CD8-positive, alpha-beta memory T cell (primary cell): Measurements from ENCODE around the gene DNHD1. TPM values are rescaled to one million over a fixed set of nuclear protein-coding genes. Genes with fewer than 3 reads are reported as not detected.
A peak's percentile ranks its signal among the peaks of the same experiment; 100 is the strongest.

Experiments used
- CTCF ChIA-PET: fragments of 350-600 bp; sonication (Branson Sonifier 250); formaldehyde crosslinking; loops from one replicate; lab custom pipeline; 2021; ENCODE audit warnings: antibody characterized with exemption; lab: Charles Lee
- POLR2A ChIA-PET: fragments of 350-600 bp; sonication (Branson Sonifier 250); formaldehyde crosslinking; loops from one replicate; lab custom pipeline; 2021; ENCODE audit warnings: antibody characterized with exemption; lab: Charles Lee
- DNase-seq, 5 donors: peaks; one replicate each; pipeline versions ENCODE4 v3.0.0 to v3.0.0-alpha.2; 2020 to 2022; ENCODE audit warnings: mixed read lengths in 1 of 5
- H3K27ac ChIP-seq: one replicate; pipeline ENCODE4 v1.7.0; 2013; ENCODE audit warnings: low read depth, mild to moderate bottlenecking, low read length, moderate library complexity
- H3K27me3 ChIP-seq: 2 replicates; pipeline ENCODE4 v1.7.0; 2013; ENCODE audit warnings: low read length, mild to moderate bottlenecking; ENCODE audit not compliant: insufficient read depth, poor library complexity, severe bottlenecking
- H3K36me3 ChIP-seq: 2 replicates; pipeline ENCODE4 v1.7.0; 2013; ENCODE audit warnings: mild to moderate bottlenecking, low read length, moderate library complexity; ENCODE audit not compliant: insufficient read depth
- H3K4me1 ChIP-seq: 2 replicates; pipeline ENCODE4 v1.7.0; 2013; ENCODE audit warnings: mild to moderate bottlenecking, low read length, moderate library complexity; ENCODE audit not compliant: insufficient read depth
- H3K4me3 ChIP-seq: 2 replicates; pipeline ENCODE4 v1.7.0; 2013; ENCODE audit warnings: mild to moderate bottlenecking, low read length
- H3K9me3 ChIP-seq: 2 replicates; pipeline ENCODE4 v1.7.0; 2013; ENCODE audit warnings: mild to moderate bottlenecking, low read length
- H3K27ac Mint-ChIP-seq, 8 donors: one replicate each; pipeline ENCODE4 v1.8.0; 2020 to 2021; ENCODE audit warnings: mixed read lengths in 8 of 8, mild to moderate bottlenecking in 6 of 8, inconsistent platforms in 3 of 8, moderate library complexity in 3 of 8
- H3K27me3 Mint-ChIP-seq, 2 donors: one replicate each; pipeline ENCODE4 v1.8.0; 2020 to 2021; ENCODE audit warnings: mixed read lengths in 2 of 2, mild to moderate bottlenecking in 1 of 2, moderate library complexity in 1 of 2
- H3K36me3 Mint-ChIP-seq, 3 donors: one replicate each; pipeline ENCODE4 v1.8.0; 2020 to 2021; ENCODE audit warnings: mixed read lengths in 3 of 3, inconsistent platforms in 1 of 3, mild to moderate bottlenecking in 1 of 3
- H3K4me1 Mint-ChIP-seq, 3 donors: one replicate each; pipeline ENCODE4 v1.8.0; 2020 to 2021; ENCODE audit warnings: mixed read lengths in 3 of 3, inconsistent platforms in 1 of 3, mild to moderate bottlenecking in 1 of 3
- H3K4me3 Mint-ChIP-seq, 7 donors: one replicate each; pipeline ENCODE4 v1.8.0; 2020 to 2021; ENCODE audit warnings: mixed read lengths in 7 of 7, mild to moderate bottlenecking in 6 of 7, moderate library complexity in 4 of 7, inconsistent platforms in 2 of 7
- H3K9me3 Mint-ChIP-seq, 5 donors: one replicate each; pipeline ENCODE4 v1.8.0; 2020 to 2022; ENCODE audit warnings: mixed read lengths in 5 of 5, mild to moderate bottlenecking in 3 of 5, moderate library complexity in 2 of 5, inconsistent platforms in 1 of 5
- polyA plus RNA-seq: library from polyadenylated mRNA; unstranded; fragments of 300-500 nt; fragmentation: Illumina TruSeq; gene quantifications from one replicate; pipeline ENCODE4 v1.2.3, GENCODE V29; 2021
- total RNA-seq, 2 experiments: library from RNA; stranded (reverse); gene quantifications; one replicate each; pipeline ENCODE4 v1.2.3, GENCODE V29; 2021

Gene DNHD1
- total and polyA plus RNA-seq, 3 experiments from 2014 or later = 1.9 to 9.2 (median 8.0) TPM

DNA sequence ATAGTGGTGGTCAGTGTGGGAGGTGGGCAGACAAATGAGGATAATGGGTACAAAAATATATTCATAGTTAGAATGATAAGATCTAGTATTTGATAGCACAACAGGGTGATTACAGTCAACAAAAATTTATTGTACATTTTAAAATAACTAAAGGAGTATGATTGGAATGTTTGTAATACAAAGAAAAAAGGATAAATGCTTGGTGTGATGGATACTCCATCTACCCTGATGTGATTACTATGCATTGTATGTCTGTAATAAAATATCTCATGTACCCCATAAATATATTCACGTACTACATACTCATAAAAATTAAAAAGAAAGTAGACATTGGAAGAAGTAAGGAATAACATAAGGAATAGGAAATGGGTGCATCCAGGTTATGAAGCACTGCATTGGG lies 90.9 kb downstream of the DNHD1 start:
- H3K9me3 ChIP-seq = peaks cover 6% of the 10 kb centered on the region
- DNase-seq = no peak
- H3K27ac ChIP-seq = no peak overlapping the region
- Mint-ChIP-seq H3K36me3 (peaks cover 16 to 53% (median 24%) of the 10 kb centered on the region in 3 donors), H3K27ac (peak overlapping the region in 1 of 8 donors; percentile 78), H3K4me1 (peaks cover under 1 to 3% (median 2%) of the 10 kb centered on the region in 3 donors), H3K9me3 (peaks cover 15 to 21% (median 20%) of the 10 kb centered on the region in 5 donors), H3K4me3 (no peak overlapping the region), H3K27me3 (no peaks in the 10 kb centered on the region)
- no peaks in the 10 kb centered on the region for H3K36me3 ChIP-seq
- CTCF ChIA-PET = interaction anchor here (1.2 kb wide), 2 partner anchors 9 to 95 kb away, joined by 3 read pairs; partner anchors contain the start of gene MRPL17
- no peaks in the 10 kb centered on the region for H3K4me1 ChIP-seq
- no peaks in the 10 kb centered on the region for H3K27me3 ChIP-seq
- POLR2A ChIA-PET = no interaction called here
- no peak overlapping the region for H3K4me3 ChIP-seq

DNA sequence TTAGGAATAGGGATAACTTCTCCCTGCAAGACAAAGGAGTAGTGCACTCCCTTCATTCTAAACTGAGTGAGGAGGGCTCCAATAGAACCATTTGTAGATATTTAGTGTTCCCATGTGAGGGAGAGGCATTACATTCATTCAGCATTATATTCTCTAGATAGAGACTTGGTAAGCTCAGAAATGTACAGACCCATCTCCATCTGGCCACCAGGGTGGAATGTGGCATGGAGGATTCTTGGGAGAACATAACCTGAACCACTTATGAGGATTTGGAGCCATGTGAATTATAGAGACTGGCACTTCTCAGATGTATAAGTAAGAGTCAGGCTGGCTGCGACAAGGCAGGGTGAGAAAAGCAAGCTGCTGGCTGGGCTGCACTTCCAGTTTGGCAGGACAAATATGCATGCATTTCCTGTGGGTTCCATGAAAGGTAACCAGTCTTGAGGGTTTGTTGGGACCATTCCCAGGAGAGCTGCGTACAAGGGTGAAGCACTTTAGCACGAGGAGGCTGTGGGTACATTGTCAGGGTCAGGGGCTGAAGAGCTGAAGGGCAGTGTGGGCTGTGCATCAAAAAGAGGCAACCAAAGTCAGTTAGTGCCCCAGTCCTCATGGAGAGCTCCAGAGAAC lies 97.2 kb downstream of the DNHD1 start:
- H3K4me1 Mint-ChIP-seq = peaks cover 16 to 48% (median 35%) of the 10 kb centered on the region in 3 donors
- POLR2A ChIA-PET = no interaction called here

GRCh38 chr11:6596239-6596877 lies 99.3 kb downstream of the DNHD1 start:
- peaks cover 0 to 92% (median 13%) of the 10 kb centered on the region in 3 donors for H3K36me3 Mint-ChIP-seq
- H3K4me3 Mint-ChIP-seq = peak overlapping the region in 1 of 7 donors; percentile 17
- Histone ChIP-seq H3K27ac (no peak overlapping the region), H3K36me3 (peaks cover 23% of the 10 kb centered on the region), H3K4me3 (no peak overlapping the region), H3K27me3 (no peaks in the 10 kb centered on the region), H3K4me1 (peaks cover under 1% of the 10 kb centered on the region), H3K9me3 (no peaks in the 10 kb centered on the region)
- H3K27ac Mint-ChIP-seq = peak overlapping the region in 4 of 8 donors; percentile 3 to 87 (median 36)
- no peak for DNase-seq
- H3K9me3 Mint-ChIP-seq = no peaks in the 10 kb centered on the region
- POLR2A ChIA-PET = interaction anchor here (0.9 kb wide), 1 partner anchor 79 kb away, joined by 4 read pairs; no protein-coding TSS in a partner anchor
- no peaks in the 10 kb centered on the region for H3K27me3 Mint-ChIP-seq
- H3K4me1 Mint-ChIP-seq = peaks cover 22 to 58% (median 40%) of the 10 kb centered on the region in 3 donors
- CTCF ChIA-PET = interaction anchor here (0.7 to 3.6 kb wide), 4 partner anchors 16 to 87 kb away, joined by 3 to 14 read pairs (median 4); partner anchors contain the start of genes MRPL17 and TPP1

More for the DNA sequence above, 97.2 kb downstream of the DNHD1 start:
- Mint-ChIP-seq H3K9me3 (no peaks in the 10 kb centered on the region), H3K4me3 (peak overlapping the region in 1 of 7 donors; percentile 4), H3K27ac (peak overlapping the region; percentile 17 to 86 (median 50)), H3K27me3 (no peaks in the 10 kb centered on the region), H3K36me3 (peaks cover 0 to 80% (median 14%) of the 10 kb centered on the region in 3 donors)
- DNase-seq = no peak
- no peak overlapping the region for H3K4me3 ChIP-seq
- H3K4me1 ChIP-seq = no peaks in the 10 kb centered on the region
- H3K27ac ChIP-seq = no peak overlapping the region
- H3K36me3 ChIP-seq = peaks cover 2% of the 10 kb centered on the region
- no peaks in the 10 kb centered on the region for H3K27me3 ChIP-seq
- CTCF ChIA-PET = interaction anchor here (1.2 to 3.6 kb wide), 3 partner anchors 15 to 144 kb away, joined by 3 to 14 read pairs (median 3); partner anchors contain the start of gene MRPL17
- H3K9me3 ChIP-seq = no peaks in the 10 kb centered on the region

GRCh38 chr11:6598555-6598954 lies 101.5 kb downstream of the DNHD1 start:
- peak overlapping the region in 6 of 8 donors; percentile 11 to 77 (median 26) for H3K27ac Mint-ChIP-seq

DNA sequence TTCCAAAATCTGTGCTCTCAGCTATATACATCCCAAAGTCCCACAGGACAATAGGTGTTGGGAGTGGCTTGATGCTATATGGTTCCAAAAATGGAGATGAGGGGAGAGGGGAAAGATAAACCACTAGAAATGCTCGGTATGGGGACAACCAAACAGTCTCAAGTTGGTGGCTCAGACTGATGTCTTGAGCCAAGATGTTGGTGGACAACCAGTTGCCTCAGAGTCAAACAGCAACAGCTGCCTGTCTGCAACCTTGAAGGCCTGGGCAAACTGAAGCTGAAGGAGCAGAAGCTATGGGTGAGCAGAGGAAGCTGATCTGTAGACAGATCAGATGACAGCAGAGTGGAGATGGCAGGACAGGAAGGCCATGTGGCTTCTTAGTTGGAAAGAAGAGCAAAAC lies 102.4 kb downstream of the DNHD1 start:
- POLR2A ChIA-PET = no interaction called here
- Mint-ChIP-seq H3K4me1 (peaks cover 19 to 41% (median 25%) of the 10 kb centered on the region in 3 donors), H3K27me3 (no peaks in the 10 kb centered on the region), H3K36me3 (peaks cover 0 to 68% (median 10%) of the 10 kb centered on the region in 3 donors), H3K4me3 (peak overlapping the region in 1 of 7 donors; percentile 73), H3K9me3 (no peaks in the 10 kb centered on the region), H3K27ac (peak overlapping the region in 3 of 8 donors; percentile 35 to 67 (median 56))
- Histone ChIP-seq H3K27me3 (no peaks in the 10 kb centered on the region), H3K27ac (no peak overlapping the region), H3K9me3 (no peaks in the 10 kb centered on the region), H3K36me3 (peaks cover 28% of the 10 kb centered on the region), H3K4me1 (peaks cover 16% of the 10 kb centered on the region), H3K4me3 (no peak overlapping the region)
- DNase-seq = no peak
- CTCF ChIA-PET = interaction anchor here (1.0 to 1.8 kb wide), 4 partner anchors 12 to 84 kb away, joined by 3 to 5 read pairs (median 4); partner anchors contain the start of gene MRPL17

More at GRCh38 chr11:6598555-6598954, 101.5 kb downstream of the DNHD1 start:
- Histone ChIP-seq H3K4me1 (peaks cover 15% of the 10 kb centered on the region), H3K9me3 (no peaks in the 10 kb centered on the region), H3K36me3 (peaks cover 28% of the 10 kb centered on the region), H3K27ac (no peak overlapping the region), H3K27me3 (no peaks in the 10 kb centered on the region), H3K4me3 (no peak overlapping the region)
- no peaks in the 10 kb centered on the region for H3K27me3 Mint-ChIP-seq
- H3K9me3 Mint-ChIP-seq = no peaks in the 10 kb centered on the region
- H3K4me3 Mint-ChIP-seq = peak overlapping the region in 1 of 7 donors; percentile 73
- peaks cover 22 to 50% (median 34%) of the 10 kb centered on the region in 3 donors for H3K4me1 Mint-ChIP-seq
- ChIA-PET CTCF (interaction anchor here (1.8 kb wide), 1 partner anchor 67 kb away, joined by 5 read pairs; no protein-coding TSS in a partner anchor), POLR2A (no interaction called here)
- peaks cover 0 to 77% (median 15%) of the 10 kb centered on the region in 3 donors for H3K36me3 Mint-ChIP-seq
- DNase-seq = no peak

DNA sequence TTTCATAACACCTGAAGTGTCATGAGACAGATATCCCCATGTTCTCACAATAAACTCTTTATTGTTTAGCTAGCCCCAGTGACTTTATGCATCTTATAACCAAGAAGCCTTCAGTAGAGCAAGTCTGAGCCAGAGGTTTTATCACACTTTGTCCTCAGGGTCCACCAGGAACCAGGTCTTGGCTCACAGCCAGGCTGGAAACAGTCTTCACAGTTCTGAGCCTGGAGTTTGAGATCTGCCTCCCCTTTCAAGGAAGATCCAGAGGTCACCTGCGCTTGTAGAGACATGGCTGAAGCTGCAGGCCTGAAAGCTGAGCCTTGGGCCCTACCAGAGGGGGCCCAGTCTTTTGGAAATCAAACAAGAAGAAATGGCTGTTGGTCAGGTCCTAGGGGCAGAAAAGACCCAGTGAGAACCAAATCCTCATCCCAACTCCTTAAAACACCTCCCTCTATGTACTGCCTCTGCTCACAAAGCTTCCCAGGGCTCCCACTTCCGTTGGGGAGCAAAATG lies 102.9 kb downstream of the DNHD1 start:
- CTCF ChIA-PET = interaction anchor here (1.0 to 1.8 kb wide), 4 partner anchors 13 to 83 kb away, joined by 3 to 5 read pairs (median 4); partner anchors contain the start of gene MRPL17
- no peak for DNase-seq
- no peaks in the 10 kb centered on the region for H3K27me3 Mint-ChIP-seq
- H3K27ac Mint-ChIP-seq = peak overlapping the region in 1 of 8 donors; percentile 35
- Histone ChIP-seq H3K27me3 (no peaks in the 10 kb centered on the region), H3K9me3 (no peaks in the 10 kb centered on the region), H3K4me3 (no peak overlapping the region), H3K4me1 (peaks cover 21% of the 10 kb centered on the region), H3K36me3 (peaks cover 28% of the 10 kb centered on the region), H3K27ac (no peak overlapping the region)
- no peaks in the 10 kb centered on the region for H3K9me3 Mint-ChIP-seq
- peaks cover 17 to 38% (median 22%) of the 10 kb centered on the region in 3 donors for H3K4me1 Mint-ChIP-seq
- POLR2A ChIA-PET = no interaction called here
- H3K36me3 Mint-ChIP-seq = peaks cover 0 to 65% (median 6%) of the 10 kb centered on the region in 3 donors
- H3K4me3 Mint-ChIP-seq = peak overlapping the region in 2 of 7 donors; percentile 5 to 53

GRCh38 chr11:6601041-6601461 lies 104.0 kb downstream of the DNHD1 start:
- no peaks in the 10 kb centered on the region for H3K9me3 ChIP-seq
- H3K27ac Mint-ChIP-seq = peak overlapping the region in 1 of 8 donors; percentile 19
- no peaks in the 10 kb centered on the region for H3K27me3 ChIP-seq
- H3K4me1 Mint-ChIP-seq = peaks cover 19 to 36% (median 22%) of the 10 kb centered on the region in 3 donors
- H3K36me3 ChIP-seq = peaks cover 28% of the 10 kb centered on the region
- H3K4me1 ChIP-seq = peaks cover 32% of the 10 kb centered on the region
- H3K27ac ChIP-seq = no peak overlapping the region
- ChIA-PET CTCF (interaction anchor here (4.5 to 4.6 kb wide), 2 partner anchors 17 to 81 kb away, joined by 42 to 68 read pairs; partner anchors contain the start of genes MRPL17 and TPP1), POLR2A (no interaction called here)
- H3K4me3 Mint-ChIP-seq = peak overlapping the region in 1 of 7 donors; percentile 53
- H3K9me3 Mint-ChIP-seq = no peaks in the 10 kb centered on the region
- peaks cover 0 to 55% (median 6%) of the 10 kb centered on the region in 3 donors for H3K36me3 Mint-ChIP-seq
- no peak for DNase-seq
- no peaks in the 10 kb centered on the region for H3K27me3 Mint-ChIP-seq
- H3K4me3 ChIP-seq = no peak overlapping the region
